Measurements from ENCODE around the gene PTPRM. TPM values are rescaled to one million over a fixed set of nuclear protein-coding genes. Genes with fewer than 3 reads are reported as not detected.
A peak's percentile ranks its signal among the peaks of the same experiment; 100 is the strongest.

Gene PTPRM
- total and polyA plus RNA-seq, 2 of the 8 experiments (the other 6 are each of a cell fraction or from before 2014, with no cell fraction given) = 4.1 to 7.0 TPM

GRCh38 chr18:8247700-8248099 lies 680.6 kb downstream of the PTPRM start:
- H3K23ac ChIP-seq (ENCODE audit: insufficient read length) = no peak overlapping the region
- H3K14ac ChIP-seq (ENCODE audit: insufficient read length) = no peak overlapping the region
- no peak overlapping the region for H3K27ac ChIP-seq (ENCODE audit: low read depth, low read length)
- no peak overlapping the region for H2BK120ac ChIP-seq (replicated peaks; ENCODE audit: low read depth, low read length)
- no peaks in the 10 kb centered on the region for H3K9me3 ChIP-seq (ENCODE audit: insufficient read depth in 2 of 2, low read depth in 1 of 2, low read length in 1 of 2)
- no peak overlapping the region for H2AFZ ChIP-seq (ENCODE audit: low read length)
- H3K79me1 ChIP-seq (ENCODE audit: low read depth, low read length) = no peaks in the 10 kb centered on the region
- DNase-seq (ENCODE audit: low read depth in 1 of 2, low spot score in 2 of 2) (no peak), FAIRE-seq (peak; percentile 7)
- no peaks in the 10 kb centered on the region for H3K27me3 ChIP-seq (replicated peaks in 1 of 4; ENCODE audit: control insufficient read depth in 3 of 4, extremely low read depth in 1 of 4, insufficient read depth in 3 of 4, low read length in 3 of 4)
- no peak overlapping the region for H2AK5ac ChIP-seq (ENCODE audit: low read depth, low read length)
- no peak overlapping the region for H4K8ac ChIP-seq (ENCODE audit: extremely low read depth, insufficient read depth, low read length)
- no peak overlapping the region for H3K4ac ChIP-seq (replicated peaks; ENCODE audit: insufficient read length, low read depth, low read length)
- H3K18ac ChIP-seq (ENCODE audit: extremely low read depth, low read length) = no peak overlapping the region
- no peak overlapping the region for H3K4me3 ChIP-seq (ENCODE audit: extremely low read depth in 1 of 4, insufficient read depth in 2 of 4, low read depth in 3 of 4, low read length in 4 of 4)
- H4K91ac ChIP-seq (replicated peaks; ENCODE audit: insufficient read length, low read length) = no peak overlapping the region
- no peaks in the 10 kb centered on the region for H4K20me1 ChIP-seq (replicated peaks in 1 of 2; ENCODE audit: control insufficient read depth in 1 of 2, insufficient read depth in 2 of 2, low read length in 2 of 2)
- no peak overlapping the region for H2BK12ac ChIP-seq (ENCODE audit: low read depth, low read length)
- no peak overlapping the region for H3K4me2 ChIP-seq (ENCODE audit: insufficient read depth in 1 of 2, low read depth in 2 of 2, low read length in 2 of 2)
- ChIA-PET CTCF (ENCODE audit: partially characterized antibody) (interaction anchor here (1.5 to 1.7 kb wide), 2 partner anchors 12 to 164 kb away, joined by 3 to 6 read pairs; no protein-coding TSS in a partner anchor), POLR2A (ENCODE audit: partially characterized antibody) (no interaction called here)
- H4K5ac ChIP-seq (ENCODE audit: insufficient read length, low read depth, low read length) = no peak overlapping the region
- WGBS, 2 experiments (ENCODE audit: extremely low coverage in 1 of 2, insufficient coverage in 1 of 2, insufficient read length in 1 of 2, insufficient replicate concordance in 2 of 2, low coverage in 1 of 2, low lambda C conversion rate in 2 of 2, missing lambda C conversion rate in 1 of 2) = 74% methylated on average over 6 of the region's 6 CpGs; no CpG with 5 or more reads in 1 of the 2 experiments
- H2BK20ac ChIP-seq (ENCODE audit: low read length) = no peak overlapping the region
- no peak overlapping the region for H3K9ac ChIP-seq (replicated peaks in 1 of 4; ENCODE audit: extremely low read depth in 1 of 4, low read depth in 3 of 4, low read length in 3 of 4)
- H2BK15ac ChIP-seq (ENCODE audit: low read length) = no peak overlapping the region
- no peaks in the 10 kb centered on the region for H3K23me2 ChIP-seq (ENCODE audit: low read depth, low read length)
- H3K36me3 ChIP-seq (ENCODE audit: control insufficient read depth in 2 of 4, insufficient read depth in 4 of 4, low read length in 3 of 4) = no peaks in the 10 kb centered on the region
- no peak for TF ChIP-seq TAF7 (optimal IDR thresholded peaks at IDR 0.05; ENCODE audit: borderline replicate concordance, low read depth, low read length)
- no peak for TF ChIP-seq CTBP2 (IDR thresholded peaks at IDR 0.05; ENCODE audit: borderline replicate concordance, insufficient read depth, insufficient read length, low read length)
- H3K56ac ChIP-seq (replicated peaks; ENCODE audit: insufficient read length, low read depth, low read length) = no peak overlapping the region
- H2BK5ac ChIP-seq (ENCODE audit: low read depth, low read length) = no peak overlapping the region
- no peaks in the 10 kb centered on the region for H3K79me2 ChIP-seq (ENCODE audit: control insufficient read depth in 1 of 2, insufficient read depth in 2 of 2, low read length in 2 of 2)
- peaks cover 2 to 18% (median 10%) of the 10 kb centered on the region in 4 experiments; a peak in 6 of 7 replicates for H3K4me1 ChIP-seq (replicated peaks in 1 of 4; ENCODE audit: control insufficient read depth in 3 of 4, insufficient read depth in 4 of 4, low read length in 3 of 4)
